Measurements from ENCODE around the gene KLHL7. TPM values are rescaled to one million over a fixed set of nuclear protein-coding genes. Genes with fewer than 3 reads are reported as not detected.

Gene KLHL7
- total RNA-seq, 1 donor from 2014 or later: 21.6 TPM

- intact Hi-C loops (cut with DNase I): no loop called here
- Histone ChIP-seq H3K36me3 (no peaks in the 10 kb centered on the region), H3K27me3 (no peaks in the 10 kb centered on the region), H3K4me1 (peaks cover 29% of the 10 kb centered on the region), H3K27ac (no peak overlapping the region), H3K4me3 (no peak overlapping the region), H3K9me3 (no peaks in the 10 kb centered on the region)
- no peak for DNase-seq (ENCODE audit: extremely low spot score in 2 of 2)
- no peak for TF ChIP-seq CTCF (IDR thresholded peaks at IDR 0.05)
- TF ChIP-seq POLR2A (IDR thresholded peaks at IDR 0.05): no peak
Measured at GRCh38 chr7:23109470-23109869, 3.9 kb downstream of the KLHL7 start.

- no peak for DNase-seq (ENCODE audit: extremely low spot score in 2 of 2)
- no peaks in the 10 kb centered on the region for H3K36me3 ChIP-seq
- H3K27me3 ChIP-seq: no peaks in the 10 kb centered on the region
- no peak for TF ChIP-seq CTCF (IDR thresholded peaks at IDR 0.05)
- TF ChIP-seq POLR2AphosphoS5 (IDR thresholded peaks at IDR 0.05; ENCODE audit: insufficient read depth in 1 of 2, low read depth in 1 of 2): no peak
- no peak for TF ChIP-seq POLR2A (IDR thresholded peaks at IDR 0.05)
- H3K4me3 ChIP-seq: no peak overlapping the region
- no peaks in the 10 kb centered on the region for H3K9me3 ChIP-seq
- no peak overlapping the region for H3K27ac ChIP-seq
- H3K4me1 ChIP-seq: peaks cover 4% of the 10 kb centered on the region
- intact Hi-C loops (cut with DNase I): no loop called here
Measured at GRCh38 chr7:23114896-23115295, 9.3 kb downstream of the KLHL7 start.

GRCh38 chr7:23115991-23116390 lies 10.4 kb downstream of the KLHL7 start:
- peaks cover 4% of the 10 kb centered on the region for H3K4me1 ChIP-seq
- no peak overlapping the region for H3K27ac ChIP-seq
- intact Hi-C loops (cut with DNase I): no loop called here
- H3K27me3 ChIP-seq: no peaks in the 10 kb centered on the region
- DNase-seq (ENCODE audit: extremely low spot score in 2 of 2): no peak
- no peaks in the 10 kb centered on the region for H3K9me3 ChIP-seq
- no peaks in the 10 kb centered on the region for H3K36me3 ChIP-seq
- no peak for TF ChIP-seq POLR2A (IDR thresholded peaks at IDR 0.05)
- no peak for TF ChIP-seq POLR2AphosphoS5 (IDR thresholded peaks at IDR 0.05; ENCODE audit: insufficient read depth in 1 of 2, low read depth in 1 of 2)
- TF ChIP-seq CTCF (IDR thresholded peaks at IDR 0.05): no peak
- no peak overlapping the region for H3K4me3 ChIP-seq

GRCh38 chr7:23117841-23118240 lies 12.3 kb downstream of the KLHL7 start:
- Histone ChIP-seq H3K36me3 (no peaks in the 10 kb centered on the region), H3K9me3 (no peaks in the 10 kb centered on the region), H3K27me3 (no peaks in the 10 kb centered on the region), H3K4me3 (no peak overlapping the region), H3K4me1 (peaks cover 4% of the 10 kb centered on the region), H3K27ac (no peak overlapping the region)
- no peak for DNase-seq (ENCODE audit: extremely low spot score in 2 of 2)
- TF ChIP-seq POLR2AphosphoS5 (IDR thresholded peaks at IDR 0.05; ENCODE audit: insufficient read depth in 1 of 2, low read depth in 1 of 2) (no peak), CTCF (IDR thresholded peaks at IDR 0.05) (no peak), POLR2A (IDR thresholded peaks at IDR 0.05) (no peak)
- intact Hi-C loops (cut with DNase I): no loop called here

- no peaks in the 10 kb centered on the region for H3K27me3 ChIP-seq
- H3K4me1 ChIP-seq: peaks cover 4% of the 10 kb centered on the region
- intact Hi-C loops (cut with DNase I): no loop called here
- H3K36me3 ChIP-seq: no peaks in the 10 kb centered on the region
- H3K9me3 ChIP-seq: no peaks in the 10 kb centered on the region
- no peak overlapping the region for H3K4me3 ChIP-seq
- H3K27ac ChIP-seq: no peak overlapping the region
- no peak for TF ChIP-seq CTCF (IDR thresholded peaks at IDR 0.05)
- TF ChIP-seq POLR2A (IDR thresholded peaks at IDR 0.05): no peak
- TF ChIP-seq POLR2AphosphoS5 (IDR thresholded peaks at IDR 0.05; ENCODE audit: insufficient read depth in 1 of 2, low read depth in 1 of 2): no peak
- DNase-seq (ENCODE audit: extremely low spot score in 2 of 2): no peak
Measured at GRCh38 chr7:23120106-23120505, 14.5 kb downstream of the KLHL7 start.

Data from vagina (tissue), 2 donors.